Activated CD4-positive, alpha-beta T cell treated with anti-CD3 and anti-CD28 coated beads for 24 hours (primary cell): ENCODE data around the gene C19orf12.
"Not testable (repeated sequence)": the region's sequence is repeated elsewhere in the genome, so short reads cannot be mapped to it uniquely, and the experiment has no call there.

ENCODE experiments used
- DNase-seq, 2 donors: peaks; one replicate each; pipeline ENCODE4 v3.0.0-alpha.2; 2020; ENCODE audit warnings: low read depth in 2 of 2

Gene C19orf12

GRCh38 chr19:29731331-29731850 lies 16.3 kb upstream of the C19orf12 start:
- no peak for DNase-seq

- no peak for DNase-seq
Measured at GRCh38 chr19:29727906-29728305, 12.8 kb upstream of the C19orf12 start.

GRCh38 chr19:29724746-29725145 lies 9.7 kb upstream of the C19orf12 start:
- DNase-seq: no peak

- no peak for DNase-seq
Measured at GRCh38 chr19:29724102-29724641, 9.1 kb upstream of the C19orf12 start.

- DNase-seq: no peak
Measured at GRCh38 chr19:29717051-29717450, 2.0 kb upstream of the C19orf12 start.

GRCh38 chr19:29715701-29716581 lies 880 bp upstream of the C19orf12 start:
- DNase-seq: no peak

GRCh38 chr19:29714371-29714952 lies 599 bp downstream of the C19orf12 start:
- DNase-seq: no peak

- DNase-seq: no peak
Measured at GRCh38 chr19:29712744-29713516, 2.1 kb downstream of the C19orf12 start.

GRCh38 chr19:29711584-29712132 lies 3.4 kb downstream of the C19orf12 start:
- DNase-seq: no peak

- DNase-seq: not testable (repeated sequence)
Measured at GRCh38 chr19:29709440-29709798, 5.6 kb downstream of the C19orf12 start.

- no peak for DNase-seq
Measured at GRCh38 chr19:29708554-29709439, 6.3 kb downstream of the C19orf12 start.

GRCh38 chr19:29706635-29707034 lies 8.4 kb downstream of the C19orf12 start:
- DNase-seq: no peak

- no peak for DNase-seq
Measured at GRCh38 chr19:29705706-29706105, 9.4 kb downstream of the C19orf12 start.

- DNase-seq: no peak
Measured at GRCh38 chr19:29704562-29705558, 10.2 kb downstream of the C19orf12 start.

- no peak for DNase-seq
Measured at GRCh38 chr19:29702963-29703320, 12.1 kb downstream of the C19orf12 start.

- DNase-seq: no peak
Measured at GRCh38 chr19:29702161-29702962, 12.7 kb downstream of the C19orf12 start.

- no peak for DNase-seq
Measured at GRCh38 chr19:29700498-29700897, 14.6 kb downstream of the C19orf12 start.

GRCh38 chr19:29699861-29700260 lies 15.2 kb downstream of the C19orf12 start:
- DNase-seq: no peak
